HG02571 (cell line): Measurements from ENCODE around the gene STPG3.
"Not testable (repeated sequence)": the region's sequence is repeated elsewhere in the genome, so short reads cannot be mapped to it uniquely, and the experiment has no call there.

ENCODE experiments used
- ATAC-seq: cut with Tn5 transposase; IDR thresholded peaks from one replicate; pipeline ENCODE4 v1.9.1; 2021; ENCODE audit warnings: mild to moderate bottlenecking, moderate library complexity; ENCODE audit not compliant: unreplicated experiment

The STPG3 gene

GRCh38 chr9:137244486-137245449, 6.3 kb upstream of the STPG3 start:
- no peak for ATAC-seq

GRCh38 chr9:137245450-137246421, 5.3 kb upstream of the STPG3 start:
- ATAC-seq: no peak

DNA sequence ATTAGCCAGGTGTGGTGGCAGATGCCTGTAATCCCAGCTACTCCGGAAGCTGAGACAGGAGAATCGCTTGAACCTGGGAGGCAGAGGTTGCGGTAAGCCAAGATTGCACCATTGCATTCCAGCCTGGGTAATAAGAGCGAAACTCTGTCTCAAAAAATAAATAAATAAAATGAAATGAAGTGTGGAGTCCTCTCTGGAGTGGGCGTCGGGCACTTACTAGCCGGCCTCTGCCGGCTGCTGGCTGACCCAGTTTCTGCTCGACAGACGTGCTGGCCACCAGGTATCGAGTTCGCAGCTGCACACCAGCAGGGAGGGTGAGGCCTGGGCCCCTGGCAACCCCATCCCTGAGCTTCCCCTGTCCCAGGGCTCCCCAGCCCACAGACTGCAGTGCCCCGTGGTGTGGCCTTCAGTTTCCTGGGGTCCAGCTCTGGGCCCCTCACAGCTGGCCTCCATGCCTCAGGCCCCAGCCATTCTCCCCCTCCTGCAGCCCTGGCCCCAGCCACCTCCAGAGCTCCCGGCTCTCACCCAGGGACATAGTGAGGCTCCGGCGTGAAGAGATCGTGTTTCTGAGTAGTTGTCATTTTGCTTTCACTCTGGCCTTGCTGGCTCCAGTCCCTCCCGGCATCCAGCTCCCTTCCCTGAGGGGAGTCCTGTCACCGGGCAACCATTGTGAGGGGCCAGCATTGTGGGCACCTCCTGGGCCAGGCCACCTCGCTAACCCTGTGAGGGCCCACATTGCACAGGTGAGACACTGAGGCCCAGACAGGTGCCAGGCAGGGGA, 3.8 kb upstream of the STPG3 start:
- no peak for ATAC-seq

DNA sequence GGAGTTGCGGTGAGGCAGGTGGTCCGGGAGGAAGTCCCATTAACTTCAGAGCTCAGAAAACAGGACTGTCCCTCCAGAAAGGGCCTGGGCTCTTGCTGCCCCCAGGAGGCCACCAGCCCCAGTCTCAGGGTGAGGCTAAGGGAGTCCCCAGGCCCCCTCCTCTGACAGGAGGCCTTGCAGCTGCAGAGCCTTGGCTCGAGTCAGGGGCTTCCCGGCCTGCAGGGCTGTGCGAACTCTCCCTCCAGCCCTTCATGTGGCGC, 3.2 kb upstream of the STPG3 start:
- no peak for ATAC-seq

DNA sequence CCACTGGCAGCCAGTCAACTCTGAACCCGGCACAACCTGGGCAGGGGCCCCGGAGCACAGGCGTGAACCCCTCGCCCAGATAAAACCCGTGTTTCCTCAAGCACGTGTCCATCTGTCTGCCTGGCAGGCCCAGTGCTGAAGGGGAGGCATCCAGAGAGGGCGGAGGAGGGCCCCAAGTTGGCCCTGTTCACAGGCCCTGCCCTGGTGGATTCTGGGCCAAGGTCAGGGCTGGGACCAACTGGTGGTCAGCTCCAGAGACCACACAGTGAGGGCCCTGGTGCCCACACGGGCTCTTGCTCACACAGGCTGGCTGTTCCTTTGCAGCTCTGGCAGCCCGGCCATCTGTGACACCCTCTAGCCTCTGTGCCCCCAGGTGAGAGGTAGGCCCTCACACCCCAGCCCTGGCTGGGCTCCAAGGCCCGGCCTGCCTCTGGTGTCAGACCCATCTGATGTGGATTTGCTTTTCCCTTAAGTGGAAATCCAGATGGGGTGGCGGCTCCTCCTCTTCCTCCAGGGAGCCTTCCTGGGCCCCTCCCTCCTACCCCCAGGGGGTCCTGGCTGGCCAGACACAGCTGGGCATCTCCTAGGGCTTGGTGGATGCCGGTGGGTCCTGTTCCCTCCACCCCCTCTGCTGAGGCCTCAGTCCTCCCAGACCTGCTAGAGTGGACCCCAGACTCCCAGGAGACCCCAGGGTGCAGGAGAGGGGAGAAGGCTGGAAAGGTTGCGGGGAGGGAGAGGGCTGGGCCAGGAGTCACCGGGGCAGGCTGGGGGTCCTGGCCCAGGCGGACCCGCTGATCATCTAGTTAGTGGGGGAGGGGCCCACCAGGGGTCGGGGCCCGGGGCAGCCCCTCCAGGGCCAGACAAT, 525 bp upstream of the STPG3 start:
- no peak for ATAC-seq

- no peak for ATAC-seq
Observed at GRCh38 chr9:137251490-137252268, 593 bp downstream of the STPG3 start.

- no peak for ATAC-seq
Observed at GRCh38 chr9:137252555-137253506, 1.7 kb downstream of the STPG3 start.

DNA sequence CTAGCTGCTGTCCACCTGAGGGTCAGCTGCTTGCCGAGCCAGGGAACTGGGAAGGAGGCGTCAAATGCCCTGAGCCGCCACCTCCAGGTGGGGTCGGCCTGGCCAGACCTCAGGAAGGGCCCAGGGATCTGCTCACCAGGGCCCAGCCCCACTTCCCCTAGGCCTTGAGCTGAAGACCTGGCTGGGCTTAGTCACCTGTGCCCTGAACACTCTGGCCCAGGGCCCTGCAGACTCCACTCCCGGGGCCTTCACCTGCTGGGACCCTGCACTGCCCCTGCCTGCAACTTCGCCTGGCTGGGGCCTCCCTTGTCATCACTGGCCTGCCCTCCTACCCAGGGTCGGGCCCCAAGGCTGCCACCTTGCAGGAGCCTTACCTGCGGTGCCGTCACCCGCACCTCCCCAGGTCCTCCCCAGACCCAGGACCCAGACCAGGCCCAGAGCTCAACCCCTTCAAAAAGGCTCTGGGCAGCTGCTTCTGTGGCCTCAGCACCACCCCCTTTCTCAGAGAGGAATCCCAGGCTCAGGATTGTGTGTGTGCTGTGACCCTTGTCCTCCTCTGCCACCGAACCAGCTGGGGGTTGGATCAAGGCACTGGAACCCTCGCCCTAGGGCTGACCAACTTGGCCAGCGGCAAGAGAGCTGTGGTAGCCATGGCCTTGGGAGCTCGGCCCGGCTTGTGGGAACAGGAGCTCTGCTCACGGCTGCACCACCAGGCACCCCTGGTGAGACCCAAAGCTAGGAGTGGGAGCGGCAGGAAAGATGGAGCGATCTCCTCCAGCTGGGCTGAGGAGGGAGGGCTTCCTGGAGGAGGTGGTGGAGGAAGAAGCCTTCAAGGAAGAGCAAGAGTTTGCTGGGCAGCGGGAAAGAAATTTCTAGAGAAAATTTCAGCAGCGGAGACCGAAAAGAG, 2.9 kb downstream of the STPG3 start:
- no peak for ATAC-seq

GRCh38 chr9:137254624-137255447, 3.8 kb downstream of the STPG3 start, which contains the start of gene NELFB:
TSS of gene NELFB (plus strand) at chr9:137255327.
- peak; percentile 79 for ATAC-seq

GRCh38 chr9:137255448-137256114, 4.5 kb downstream of the STPG3 start:
- no peak for ATAC-seq

DNA sequence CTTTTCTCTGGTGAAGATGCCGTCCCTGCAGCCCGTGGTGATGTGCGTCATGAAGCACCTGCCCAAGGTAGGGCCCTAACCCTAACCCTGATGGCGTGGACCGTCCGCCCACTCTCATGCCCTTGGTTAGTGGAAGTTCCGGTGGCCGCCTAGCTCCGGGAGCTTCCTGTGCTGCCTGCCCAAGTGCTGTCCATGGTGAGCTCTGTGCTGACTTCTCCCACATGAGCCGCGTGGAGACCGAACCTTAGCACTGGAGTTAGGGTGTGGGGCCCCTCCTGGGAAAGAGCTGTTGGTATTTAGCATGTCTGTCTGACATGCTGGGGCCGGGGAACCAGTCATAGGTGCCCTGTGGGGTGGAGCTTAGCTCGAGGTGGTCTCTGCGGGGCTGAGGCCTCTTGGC, 5.3 kb downstream of the STPG3 start:
- ATAC-seq: no peak

DNA sequence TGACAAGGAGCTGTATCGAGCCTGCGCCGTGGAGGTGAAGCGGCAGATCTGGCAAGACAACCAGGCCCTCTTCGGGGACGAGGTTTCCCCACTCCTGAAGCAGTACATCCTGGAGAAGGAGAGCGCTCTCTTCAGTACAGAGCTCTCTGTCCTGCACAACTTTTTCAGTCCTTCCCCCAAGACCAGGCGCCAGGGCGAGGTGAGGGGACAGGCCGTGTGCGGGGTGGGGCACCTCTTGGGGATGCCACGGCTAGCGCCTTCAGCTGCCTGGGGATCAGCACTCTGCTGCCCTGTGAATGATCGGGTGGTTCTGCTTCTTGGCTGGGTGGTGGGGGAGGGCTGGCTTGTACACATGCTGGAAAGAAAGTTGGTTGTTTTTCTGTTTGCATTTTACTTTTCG, 5.8 kb downstream of the STPG3 start:
- no peak for ATAC-seq

DNA sequence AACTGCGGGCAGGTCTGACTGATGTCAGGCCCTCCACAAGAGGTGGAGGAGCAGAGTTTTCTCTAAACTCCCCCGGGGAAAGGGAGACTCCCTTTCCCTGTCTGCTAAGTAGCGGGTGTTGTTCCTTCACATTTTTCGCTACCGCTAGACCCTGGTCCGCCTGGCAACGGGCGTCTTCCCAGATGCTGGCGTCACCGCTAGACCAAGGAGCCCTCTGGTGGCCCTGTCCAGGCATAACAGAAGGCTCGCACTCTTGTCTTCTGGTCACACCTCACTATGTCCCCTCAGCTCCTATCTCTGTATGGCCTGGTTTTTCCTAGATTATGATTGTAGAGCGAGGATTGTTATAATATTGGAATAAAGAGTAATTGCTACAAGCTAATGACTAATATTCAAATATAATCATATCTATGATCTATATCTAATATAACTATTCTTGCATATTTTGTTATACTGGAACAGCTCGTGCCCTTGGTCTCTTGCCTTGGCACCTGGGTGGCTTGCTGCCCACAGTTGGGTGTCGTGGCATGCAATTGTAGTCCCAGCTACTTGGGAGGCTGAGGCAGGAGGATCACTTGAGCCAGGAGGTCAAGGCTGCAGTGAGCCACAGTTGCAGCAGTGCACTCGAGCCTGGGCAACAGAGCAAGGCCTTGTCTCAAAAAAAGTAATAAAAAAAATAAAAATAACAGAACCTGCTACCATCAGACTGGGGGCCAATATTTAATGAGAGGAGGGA, 11.3 kb downstream of the STPG3 start:
- ATAC-seq: not testable (repeated sequence)

- ATAC-seq: no peak
Observed at GRCh38 chr9:137262909-137263285, 11.8 kb downstream of the STPG3 start.

GRCh38 chr9:137263506-137263905, 12.4 kb downstream of the STPG3 start:
- ATAC-seq: no peak
